Endodermal cell (in vitro differentiated cells): ENCODE results near the gene FAM193B. TPM values are rescaled to one million over a fixed set of nuclear protein-coding genes. Genes with fewer than 3 reads are reported as not detected.

Experiments
- DNase-seq: peaks from one replicate; pipeline ENCODE4 v3.0.0-alpha.2; 2017
- H3K27ac ChIP-seq: 2 replicates; pipeline ENCODE4 v1.5.1; 2013; ENCODE audit warnings: mild to moderate bottlenecking, low read depth, low read length, moderate library complexity
- H3K27me3 ChIP-seq: 2 replicates; pipeline ENCODE4 v1.6.1; 2013; ENCODE audit warnings: mild to moderate bottlenecking, low read length, moderate library complexity; ENCODE audit not compliant: insufficient read depth, control insufficient read depth, poor library complexity, severe bottlenecking
- H3K36me3 ChIP-seq: 2 replicates; pipeline ENCODE4 v1.7.0; 2013; ENCODE audit warnings: mild to moderate bottlenecking, low read length, moderate library complexity; ENCODE audit not compliant: control insufficient read depth, insufficient read depth
- H3K4me1 ChIP-seq: one replicate; pipeline ENCODE4 v1.7.0; 2013; ENCODE audit warnings: low read length; ENCODE audit not compliant: control insufficient read depth, insufficient read depth
- H3K4me3 ChIP-seq: 2 replicates; pipeline ENCODE4 v1.5.1; 2013; ENCODE audit warnings: mild to moderate bottlenecking, low read length, moderate library complexity
- H3K9ac ChIP-seq: 2 replicates; pipeline ENCODE4 v1.6.1; 2013; ENCODE audit warnings: mild to moderate bottlenecking, low read length, moderate library complexity; ENCODE audit not compliant: poor library complexity, severe bottlenecking; ENCODE audit errors: extremely low read depth
- H3K9me3 ChIP-seq: 2 replicates; pipeline ENCODE4 v1.6.1; 2013; ENCODE audit warnings: mild to moderate bottlenecking, low read length, moderate library complexity; ENCODE audit not compliant: control insufficient read depth
- H3K27ac Mint-ChIP-seq: 2 replicates; pipeline ENCODE4 v1.8.0; 2020; ENCODE audit warnings: mixed read lengths
- H3K27me3 Mint-ChIP-seq: 2 replicates; pipeline ENCODE4 v1.8.0; 2021; ENCODE audit warnings: mild to moderate bottlenecking, mixed read lengths; ENCODE audit not compliant: insufficient read depth
- H3K36me3 Mint-ChIP-seq: 2 replicates; pipeline ENCODE4 v1.8.0; 2020; ENCODE audit warnings: low read depth, mixed read lengths
- H3K4me1 Mint-ChIP-seq: 2 replicates; pipeline ENCODE4 v1.8.0; 2020; ENCODE audit warnings: mixed read lengths
- H3K4me3 Mint-ChIP-seq: 2 replicates; pipeline ENCODE4 v1.8.0; 2020; ENCODE audit warnings: mild to moderate bottlenecking, moderate library complexity, mixed read lengths
- H3K9me3 Mint-ChIP-seq: 2 replicates; pipeline ENCODE4 v1.8.0; 2020; ENCODE audit warnings: mild to moderate bottlenecking, mixed read lengths
- CTCF ChIP-seq: fragments of 200-600 bp; sonication (generic); conservative IDR thresholded peaks from 2 replicates; pipeline ENCODE4 v1.5.0; 2021; ENCODE audit warnings: antibody characterized with exemption, mild to moderate bottlenecking
- WGBS, 2 experiments: methylation state at CpG; one replicate each; pipeline versions ENCODE4 v1.1.5 to v1.1.7; 2013; ENCODE audit warnings: missing lambda C conversion rate in 2 of 2, mixed read lengths in 1 of 2; ENCODE audit not compliant: insufficient coverage in 1 of 2, insufficient read length in 1 of 2; 5-methylcytosine and 5-hydroxymethylcytosine counted together
- total RNA-seq, 2 donors: library from RNA; stranded (reverse); fragmentation: NEBNext Ultra II Directional in 1 of 2; extraction: Animal tissue kit (Norgen Biotek cat#: 25700) in 1 of 2; gene quantifications; 2 replicates in 1 of 2; 3 replicates in 1 of 2; pipeline ENCODE4 v1.2.1, GENCODE V29; 2021

Gene FAM193B
- total RNA-seq, 2 donors from 2014 or later = 112 to 115 TPM

DNA sequence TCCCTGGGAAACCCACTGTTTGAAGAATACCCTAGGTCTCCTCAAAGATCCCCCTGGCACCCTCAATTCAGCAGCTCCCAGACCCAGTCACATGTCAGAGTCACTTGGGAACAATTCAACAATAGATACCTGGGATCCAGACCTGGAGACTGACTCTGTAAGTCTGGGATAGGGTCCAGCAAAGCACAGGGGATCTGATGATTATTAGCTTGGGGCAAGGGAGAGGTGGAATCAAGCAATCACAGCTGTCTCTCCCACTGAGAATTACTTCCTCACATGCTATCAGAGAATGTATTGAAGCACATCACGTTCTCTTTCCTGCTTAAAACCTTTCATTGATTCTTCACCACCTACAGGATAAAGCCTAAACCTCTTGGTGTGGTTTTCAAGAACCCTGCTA lies 5.9 kb downstream of the FAM193B start:
- no peak for DNase-seq
- Histone ChIP-seq H3K4me1 (peaks cover 29% of the 10 kb centered on the region), H3K9ac (no peak overlapping the region), H3K4me3 (no peak overlapping the region), H3K27ac (no peak overlapping the region), H3K9me3 (no peaks in the 10 kb centered on the region), H3K27me3 (no peaks in the 10 kb centered on the region), H3K36me3 (peaks cover 58% of the 10 kb centered on the region)
- H3K4me1 Mint-ChIP-seq = peaks cover 42% of the 10 kb centered on the region
- H3K27ac Mint-ChIP-seq = peak overlapping the region; percentile 11
- WGBS, 2 experiments = 71 to 98% methylated on average over 1 of the region's 1 CpG
- H3K4me3 Mint-ChIP-seq = no peak overlapping the region
- H3K36me3 Mint-ChIP-seq = peaks cover 36% of the 10 kb centered on the region
- H3K9me3 Mint-ChIP-seq = no peaks in the 10 kb centered on the region
- H3K27me3 Mint-ChIP-seq = no peaks in the 10 kb centered on the region
- TF ChIP-seq CTCF = no peak

DNA sequence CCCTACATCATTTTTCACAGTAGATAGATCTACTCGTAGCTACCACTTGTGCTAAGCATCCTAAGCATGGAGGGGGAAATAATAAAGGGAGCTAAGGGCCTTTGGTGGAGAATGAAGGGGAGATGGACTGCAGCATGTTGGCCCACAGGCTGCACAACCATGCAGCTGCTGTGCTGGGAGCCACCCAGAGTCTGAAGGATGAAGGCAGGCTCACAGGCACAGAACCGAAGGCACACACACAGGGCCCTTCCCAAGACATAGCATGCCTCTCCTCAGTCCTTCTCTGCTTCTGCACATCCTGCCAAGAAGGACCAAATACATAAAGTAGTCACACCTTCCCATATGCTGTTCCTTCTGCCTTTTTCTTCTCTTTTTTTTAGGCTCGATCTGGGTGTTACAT lies 6.6 kb downstream of the FAM193B start:
- no peak overlapping the region for H3K27ac ChIP-seq
- 96 to 100% methylated on average over 1 to 3 of the region's 3 CpGs for WGBS, 2 experiments
- Mint-ChIP-seq H3K4me1 (peaks cover 38% of the 10 kb centered on the region), H3K36me3 (peaks cover 34% of the 10 kb centered on the region), H3K27ac (no peak overlapping the region), H3K27me3 (no peaks in the 10 kb centered on the region), H3K9me3 (no peaks in the 10 kb centered on the region), H3K4me3 (no peak overlapping the region)
- H3K4me3 ChIP-seq = no peak overlapping the region
- H3K9ac ChIP-seq = no peak overlapping the region
- H3K27me3 ChIP-seq = no peaks in the 10 kb centered on the region
- peaks cover 30% of the 10 kb centered on the region for H3K4me1 ChIP-seq
- no peak for DNase-seq
- no peak for TF ChIP-seq CTCF
- no peaks in the 10 kb centered on the region for H3K9me3 ChIP-seq
- H3K36me3 ChIP-seq = peaks cover 61% of the 10 kb centered on the region

DNA sequence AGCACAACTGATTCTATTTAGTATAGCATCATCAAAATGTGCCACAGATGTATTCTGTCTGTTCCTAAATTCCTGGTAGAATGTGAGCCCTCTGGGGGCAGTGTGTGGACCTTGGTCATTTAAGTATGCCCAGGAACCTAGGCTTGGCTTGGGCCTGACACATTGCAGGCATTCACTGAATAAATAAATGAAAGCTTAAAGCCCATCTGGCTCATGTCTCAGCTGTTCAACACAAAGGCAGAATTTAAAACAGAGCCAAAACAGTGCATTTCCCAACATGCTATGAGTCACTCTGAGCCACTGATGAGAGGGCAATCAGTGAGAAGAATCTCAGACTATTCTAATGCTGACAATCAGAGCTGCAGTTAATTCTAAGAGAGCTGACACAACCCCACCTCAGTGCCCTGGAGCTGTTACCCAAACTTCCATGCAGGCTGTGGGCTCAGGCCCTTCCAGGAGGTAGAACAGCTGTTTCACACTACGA lies 8.1 kb downstream of the FAM193B start:
- Mint-ChIP-seq H3K36me3 (peaks cover 32% of the 10 kb centered on the region), H3K27me3 (no peaks in the 10 kb centered on the region), H3K9me3 (no peaks in the 10 kb centered on the region), H3K4me3 (no peak overlapping the region), H3K27ac (peak overlapping the region; percentile 86), H3K4me1 (peaks cover 37% of the 10 kb centered on the region)
- Histone ChIP-seq H3K9me3 (no peaks in the 10 kb centered on the region), H3K4me3 (peak overlapping the region; percentile 30), H3K4me1 (peaks cover 27% of the 10 kb centered on the region), H3K27ac (peak overlapping the region; percentile 25), H3K27me3 (no peaks in the 10 kb centered on the region), H3K36me3 (peaks cover 57% of the 10 kb centered on the region), H3K9ac (no peak overlapping the region)
- 86 to 88% methylated on average over 1 of the region's 1 CpG for WGBS, 2 experiments
- peak; percentile 44 for TF ChIP-seq CTCF
- no peak for DNase-seq
